Peyer's patch (tissue), 4 donors: ENCODE measurements around the gene VHLL. TPM values are rescaled to one million over a fixed set of nuclear protein-coding genes. Genes with fewer than 3 reads are reported as not detected.
"Not testable (repeated sequence)": the region's sequence is repeated elsewhere in the genome, so short reads cannot be mapped to it uniquely, and the experiment has no call there.

Experiments
- DNase-seq, 3 donors: peaks; one replicate each; pipeline ENCODE4 v3.0.0-alpha.2; 2017 to 2019
- H3K27ac ChIP-seq, 4 donors: fragments of 200-600 bp; sonication (generic); one replicate each; pipeline ENCODE4 v1.5.1; 2016 to 2019
- H3K27me3 ChIP-seq, 2 donors: fragments of 200-600 bp; sonication (generic); one replicate each; pipeline ENCODE4 v1.5.1; 2019
- H3K36me3 ChIP-seq, 3 donors: fragments of 200-600 bp; sonication (generic); one replicate each; pipeline ENCODE4 v1.5.1; 2016 to 2019
- H3K4me1 ChIP-seq, 4 donors: fragments of 200-600 bp; sonication (generic); one replicate each; pipeline ENCODE4 v1.5.1; 2016 to 2019
- H3K4me3 ChIP-seq, 4 donors: fragments of 200-600 bp; sonication (generic); 1 replicate in 3 of 4; 2 replicates in 1 of 4; pipeline ENCODE4 v1.5.1; 2016 to 2019; ENCODE audit warnings: mild to moderate bottlenecking in 1 of 4
- H3K9me3 ChIP-seq, 4 donors: fragments of 200-600 bp; sonication (generic); one replicate each; pipeline ENCODE4 v1.5.1; 2016 to 2019; ENCODE audit warnings: mild to moderate bottlenecking in 1 of 4
- POLR2A ChIP-seq, 2 donors: fragments of 450-650 bp; IDR thresholded peaks; one replicate each; pipeline ENCODE4 v1.5.1; 2017; ENCODE audit warnings: antibody characterized with exemption in 2 of 2, mild to moderate bottlenecking in 2 of 2, moderate library complexity in 2 of 2
- total RNA-seq, 4 donors: library from RNA; depleted of rRNA; stranded (reverse); fragments of >200 nt; gene quantifications; one replicate each; pipeline ENCODE4 v1.1.0, GENCODE V29; 2016
- TF ChIP-seq, protein P1 (sequence below), 6 experiments: fragments of 450-650 bp in 4 of 6; fragments of 200-600 bp in 2 of 6; sonication (generic) in 1 of 6; IDR thresholded peaks; one replicate each; pipeline ENCODE4 v1.5.1; 2017 to 2019; ENCODE audit warnings: antibody characterized with exemption in 6 of 6, mild to moderate bottlenecking in 3 of 6, moderate library complexity in 1 of 6

The VHLL gene
- total RNA-seq, 4 donors from 2014 or later, result not detected

DNA sequence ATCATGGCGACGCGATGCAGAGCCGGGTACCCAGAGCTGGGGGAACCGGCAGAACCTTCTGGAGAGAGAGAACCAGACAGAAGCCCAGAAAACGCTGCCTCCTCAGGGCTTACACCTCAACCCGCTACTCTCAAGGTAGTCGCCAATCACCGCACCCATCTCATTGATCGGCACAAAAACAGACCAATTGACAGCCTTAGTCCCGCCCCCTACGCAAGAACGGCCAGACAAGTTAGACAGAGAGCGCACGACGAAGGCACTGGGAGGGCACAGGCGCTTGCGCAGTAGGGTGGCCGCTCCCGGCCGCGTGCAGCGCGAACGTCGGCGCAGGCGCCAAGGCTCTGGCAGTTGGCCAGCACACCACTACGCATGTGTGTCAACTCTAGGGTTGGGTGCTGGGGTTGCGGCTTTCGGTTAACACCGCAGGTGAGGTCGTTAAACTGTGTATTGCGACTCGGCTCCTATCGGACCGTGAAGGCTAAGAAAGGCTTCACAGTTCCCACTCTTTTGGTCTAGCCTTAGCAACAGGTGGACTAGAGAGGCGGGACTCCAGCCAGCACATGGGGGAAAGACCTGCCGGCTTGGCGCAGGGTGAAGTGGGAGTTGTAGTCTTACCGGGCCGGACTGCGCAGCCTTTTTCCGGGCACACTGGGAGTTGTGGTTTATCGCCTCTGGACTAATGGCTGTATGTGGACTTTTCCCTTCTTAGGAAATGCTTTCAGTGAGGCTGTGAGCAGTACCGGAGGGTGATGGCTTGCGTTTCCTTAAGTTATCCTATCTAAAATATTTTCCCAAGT is 39.3 kb upstream of the VHLL start, which contains the start of the genes CCT3 and TSACC:
Gene CCT3 (minus strand): TSS at position 113 of the 797 bp plus-strand sequence. CDS start 108 bp downstream, at position 5.
Gene TSACC (plus strand): TSS at position 347 of the 797 bp plus-strand sequence. CDS start 1,232 bp downstream, outside the sequence.
- H3K4me3 ChIP-seq, result peak within 1 kb of the TSS; percentile 54 to 88 (median 70)
- H3K4me1 ChIP-seq, result peaks cover 0 to 19% (median 0%) of the 10 kb centered on the region in 4 donors
- H3K27ac ChIP-seq, result peak within 1 kb of the TSS; percentile 54 to 90 (median 78)
- peak in 1 of 2 donors; percentile 77 for TF ChIP-seq POLR2A (IDR thresholded peaks at IDR 0.05)
- TF ChIP-seq, protein P1, sequence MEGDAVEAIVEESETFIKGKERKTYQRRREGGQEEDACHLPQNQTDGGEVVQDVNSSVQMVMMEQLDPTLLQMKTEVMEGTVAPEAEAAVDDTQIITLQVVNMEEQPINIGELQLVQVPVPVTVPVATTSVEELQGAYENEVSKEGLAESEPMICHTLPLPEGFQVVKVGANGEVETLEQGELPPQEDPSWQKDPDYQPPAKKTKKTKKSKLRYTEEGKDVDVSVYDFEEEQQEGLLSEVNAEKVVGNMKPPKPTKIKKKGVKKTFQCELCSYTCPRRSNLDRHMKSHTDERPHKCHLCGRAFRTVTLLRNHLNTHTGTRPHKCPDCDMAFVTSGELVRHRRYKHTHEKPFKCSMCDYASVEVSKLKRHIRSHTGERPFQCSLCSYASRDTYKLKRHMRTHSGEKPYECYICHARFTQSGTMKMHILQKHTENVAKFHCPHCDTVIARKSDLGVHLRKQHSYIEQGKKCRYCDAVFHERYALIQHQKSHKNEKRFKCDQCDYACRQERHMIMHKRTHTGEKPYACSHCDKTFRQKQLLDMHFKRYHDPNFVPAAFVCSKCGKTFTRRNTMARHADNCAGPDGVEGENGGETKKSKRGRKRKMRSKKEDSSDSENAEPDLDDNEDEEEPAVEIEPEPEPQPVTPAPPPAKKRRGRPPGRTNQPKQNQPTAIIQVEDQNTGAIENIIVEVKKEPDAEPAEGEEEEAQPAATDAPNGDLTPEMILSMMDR (IDR thresholded peaks at IDR 0.05), result peak in 1 of 6 experiments; percentile 11
- H3K9me3 ChIP-seq, result no peaks in the 10 kb centered on the region
- peak; percentile 99 for DNase-seq
- H3K27me3 ChIP-seq, result no peaks in the 10 kb centered on the region
- peaks cover 0 to 23% (median 0%) of the 10 kb centered on the region in 3 donors for H3K36me3 ChIP-seq

DNA sequence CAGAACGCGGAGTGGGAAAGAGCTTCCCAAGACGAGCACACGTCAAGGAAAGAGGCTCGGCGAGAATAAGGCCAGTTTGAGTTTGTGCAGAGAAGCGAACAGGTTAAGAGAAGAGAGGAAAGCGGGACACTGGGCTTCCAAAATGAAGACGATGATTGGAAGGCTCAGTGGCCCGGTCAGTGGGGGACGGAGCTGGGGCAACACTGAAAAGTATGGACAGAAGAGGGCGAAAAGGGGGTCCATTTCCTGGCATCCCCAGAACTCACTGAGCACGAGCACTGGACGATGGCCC is 38.7 kb upstream of the VHLL start:
- peaks cover 0 to 28% (median 0%) of the 10 kb centered on the region in 3 donors for H3K36me3 ChIP-seq
- no peak for TF ChIP-seq POLR2A (IDR thresholded peaks at IDR 0.05)
- TF ChIP-seq, protein P1 (IDR thresholded peaks at IDR 0.05), result no peak
- peak overlapping the region; percentile 54 to 88 (median 70) for H3K4me3 ChIP-seq
- no peaks in the 10 kb centered on the region for H3K9me3 ChIP-seq
- peaks cover 0 to 19% (median 0%) of the 10 kb centered on the region in 4 donors for H3K4me1 ChIP-seq
- H3K27me3 ChIP-seq, result no peaks in the 10 kb centered on the region
- DNase-seq, result no peak
- H3K27ac ChIP-seq, result peak overlapping the region; percentile 54 to 90 (median 75)

DNA sequence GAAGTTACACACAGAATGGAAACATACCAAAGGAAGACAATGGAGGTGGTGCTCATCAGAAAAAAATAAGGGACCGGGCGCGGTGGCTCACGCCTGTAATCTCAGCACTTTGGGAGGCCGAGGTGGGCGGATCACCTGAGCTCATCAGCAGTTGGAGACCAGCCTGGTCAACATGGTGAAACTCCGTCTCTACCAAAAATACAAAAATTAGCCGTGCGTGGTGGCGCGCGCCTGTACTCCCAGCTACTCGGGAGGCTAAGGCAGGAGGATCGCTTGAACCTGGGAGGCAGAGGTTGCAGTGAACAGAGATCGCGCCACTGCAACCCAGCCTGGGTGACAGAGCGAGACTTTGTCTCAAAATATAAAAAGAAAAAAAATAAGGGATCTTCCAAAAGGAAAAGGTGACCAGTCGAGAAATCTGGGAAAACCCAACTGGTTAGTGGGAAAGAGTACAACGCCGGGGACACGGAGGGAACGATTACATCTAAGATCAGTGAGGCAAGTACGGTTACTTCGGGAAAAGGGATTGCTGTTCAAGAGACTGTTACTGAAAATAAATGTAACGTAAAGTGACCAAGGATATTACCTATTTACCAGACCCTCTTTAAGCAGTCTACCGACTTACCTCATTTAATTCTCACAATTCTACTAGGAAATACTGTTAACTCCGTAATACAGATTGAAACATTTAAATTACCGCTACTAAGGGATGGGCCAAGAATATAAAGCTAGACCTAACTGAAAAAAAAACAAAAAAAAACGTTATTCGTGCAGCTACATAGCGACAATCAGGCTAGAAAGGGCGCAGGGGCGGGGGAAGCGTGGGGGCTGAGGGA is 38.2 kb upstream of the VHLL start:
- H3K4me3 ChIP-seq, result peak overlapping the region; percentile 54 to 88 (median 70)
- peaks cover 0 to 34% (median 0%) of the 10 kb centered on the region in 3 donors for H3K36me3 ChIP-seq
- no peaks in the 10 kb centered on the region for H3K9me3 ChIP-seq
- TF ChIP-seq, protein P1 (IDR thresholded peaks at IDR 0.05), result no peak
- no peak for TF ChIP-seq POLR2A (IDR thresholded peaks at IDR 0.05)
- peaks cover 0 to 19% (median 0%) of the 10 kb centered on the region in 4 donors for H3K4me1 ChIP-seq
- no peaks in the 10 kb centered on the region for H3K27me3 ChIP-seq
- no peak for DNase-seq
- H3K27ac ChIP-seq, result peak overlapping the region; percentile 54 to 90 (median 75)

DNA sequence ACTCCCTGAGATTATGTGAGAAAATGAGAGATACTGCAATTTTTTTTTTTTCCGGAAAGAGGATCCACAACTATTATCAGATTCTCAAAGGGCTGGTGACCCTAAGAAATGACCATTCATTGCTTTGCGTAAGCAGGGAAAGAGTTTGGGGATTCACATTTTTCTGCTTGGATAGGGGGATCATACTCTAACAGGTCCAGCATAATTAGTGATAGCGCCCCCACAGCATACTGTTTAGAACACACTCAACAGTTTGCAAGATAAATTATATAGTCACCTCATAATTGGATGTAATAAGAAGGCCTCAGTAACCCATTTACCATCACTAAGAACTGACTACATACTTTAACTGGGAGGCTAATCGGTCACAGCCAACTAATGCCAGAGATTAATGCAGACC is 37.1 kb upstream of the VHLL start:
- DNase-seq, result no peak
- H3K36me3 ChIP-seq, result peaks cover 0 to 44% (median 0%) of the 10 kb centered on the region in 3 donors
- TF ChIP-seq, protein P1 (IDR thresholded peaks at IDR 0.05), result peak in 1 of 6 experiments; percentile 13
- TF ChIP-seq POLR2A (IDR thresholded peaks at IDR 0.05), result no peak
- peak overlapping the region in 2 of 4 donors; percentile 6 to 73 for H3K4me3 ChIP-seq
- H3K27ac ChIP-seq, result no peak overlapping the region
- H3K27me3 ChIP-seq, result no peaks in the 10 kb centered on the region
- no peaks in the 10 kb centered on the region for H3K9me3 ChIP-seq
- peaks cover 0 to 19% (median 0%) of the 10 kb centered on the region in 4 donors for H3K4me1 ChIP-seq

DNA sequence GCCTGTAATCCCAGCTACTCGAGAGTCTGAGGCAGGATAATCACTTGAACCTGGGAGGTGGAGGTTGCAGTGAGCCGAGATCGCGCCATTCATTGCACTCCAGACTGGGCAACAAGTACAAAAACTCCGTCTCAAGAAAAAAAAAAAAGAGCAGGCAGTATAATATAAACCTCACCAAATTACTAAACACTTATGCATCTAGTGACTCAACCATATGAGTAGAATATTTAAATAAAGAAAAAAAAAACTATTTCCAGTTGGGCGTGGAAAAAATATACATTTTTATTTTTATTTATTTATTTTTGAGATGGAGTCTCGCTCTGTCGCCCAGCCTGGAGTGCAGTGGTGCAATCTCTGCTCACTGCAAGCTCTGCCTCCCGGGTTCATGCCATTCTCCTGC is 24.1 kb upstream of the VHLL start:
- H3K36me3 ChIP-seq, result peaks cover 0 to 79% (median 0%) of the 10 kb centered on the region in 3 donors

More for the DNA sequence above, 24.1 kb upstream of the VHLL start:
- H3K4me3 ChIP-seq, H3K27ac ChIP-seq, DNase-seq, H3K4me1 ChIP-seq, H3K27me3 ChIP-seq, H3K9me3 ChIP-seq: not testable (repeated sequence)
